ENCODE data around the gene RELCH.

RELCH gene

DNA sequence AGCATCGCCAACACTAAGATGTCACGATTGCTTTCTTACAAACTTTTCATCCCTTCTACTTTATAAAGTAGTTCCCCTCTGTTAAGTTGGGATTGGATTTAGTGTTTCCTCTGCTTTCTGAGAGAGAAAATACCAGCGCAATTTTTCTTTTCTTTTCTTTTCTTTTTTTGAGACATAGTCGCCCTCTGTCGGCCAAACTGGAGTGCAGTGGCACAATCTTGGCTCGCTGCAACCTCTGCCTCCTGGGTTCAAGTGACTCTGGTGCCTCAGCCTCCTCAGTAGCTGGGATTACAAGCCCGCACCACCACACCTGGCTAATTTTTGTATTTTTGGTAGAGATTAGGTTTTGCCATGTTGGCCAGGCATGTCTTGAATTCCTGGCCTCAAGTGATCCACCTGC lies 9.0 kb downstream of the RELCH start:
- DNase-seq (ENCODE audit: low read depth), result no peak

DNA sequence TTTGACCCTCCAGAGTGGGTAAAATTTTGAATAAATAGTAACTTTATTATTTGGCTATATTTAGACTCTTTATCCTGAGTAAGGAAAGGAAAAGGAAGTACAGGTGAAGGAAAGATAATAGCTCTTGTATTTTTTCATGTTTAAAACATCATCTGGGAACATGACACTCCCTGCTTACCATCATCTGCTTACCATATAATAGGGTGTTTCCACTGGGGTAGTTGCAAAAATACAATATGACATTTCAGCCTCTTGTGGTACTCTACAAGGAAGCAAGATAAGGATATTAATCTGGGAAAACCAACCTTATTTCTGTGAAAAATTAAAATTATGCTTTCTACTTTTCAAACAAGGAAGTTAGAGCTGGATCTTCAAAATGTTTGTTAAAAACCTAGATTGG lies 9.9 kb downstream of the RELCH start:
- no peak for DNase-seq (ENCODE audit: low read depth)

DNA sequence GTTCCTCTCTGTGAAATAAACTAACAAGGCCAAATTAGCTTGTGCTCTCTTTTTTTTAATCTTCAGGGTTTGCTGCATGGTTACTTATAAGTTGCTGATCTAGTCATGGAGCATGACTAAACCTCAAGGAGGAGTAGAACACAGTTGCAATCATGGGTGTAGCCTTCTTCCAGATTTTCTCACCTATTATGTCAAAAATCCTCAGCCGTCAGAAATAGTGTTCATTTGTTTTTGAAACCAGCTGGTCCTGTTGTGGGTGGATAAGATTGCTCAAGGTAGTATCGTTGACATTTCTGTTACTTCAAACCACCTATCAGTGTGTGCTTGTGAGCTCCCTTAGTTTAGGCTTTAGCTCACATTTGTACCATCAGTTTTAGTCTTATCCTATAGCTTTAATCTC lies 11.2 kb downstream of the RELCH start:
- no peak for DNase-seq (ENCODE audit: low read depth)

DNA sequence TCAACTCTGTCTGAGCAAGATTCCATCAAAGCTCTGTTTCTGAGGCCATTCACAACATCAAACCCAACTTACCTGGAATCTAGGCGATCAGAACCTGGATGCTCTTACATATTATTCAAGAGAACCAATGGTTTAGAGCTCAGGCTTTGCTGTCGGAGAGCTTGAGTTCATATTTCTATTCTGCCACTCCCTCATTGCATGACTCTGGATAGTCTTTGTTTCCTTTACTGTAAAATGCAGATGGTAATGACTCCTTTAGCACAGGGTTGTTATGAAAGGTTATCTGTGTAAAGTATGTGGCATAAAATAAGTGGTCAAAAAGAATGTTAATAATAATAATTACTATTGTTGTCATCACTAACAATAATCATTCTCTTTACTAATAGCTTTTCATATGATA lies 12.6 kb downstream of the RELCH start:
- no peak for DNase-seq (ENCODE audit: low read depth)

DNA sequence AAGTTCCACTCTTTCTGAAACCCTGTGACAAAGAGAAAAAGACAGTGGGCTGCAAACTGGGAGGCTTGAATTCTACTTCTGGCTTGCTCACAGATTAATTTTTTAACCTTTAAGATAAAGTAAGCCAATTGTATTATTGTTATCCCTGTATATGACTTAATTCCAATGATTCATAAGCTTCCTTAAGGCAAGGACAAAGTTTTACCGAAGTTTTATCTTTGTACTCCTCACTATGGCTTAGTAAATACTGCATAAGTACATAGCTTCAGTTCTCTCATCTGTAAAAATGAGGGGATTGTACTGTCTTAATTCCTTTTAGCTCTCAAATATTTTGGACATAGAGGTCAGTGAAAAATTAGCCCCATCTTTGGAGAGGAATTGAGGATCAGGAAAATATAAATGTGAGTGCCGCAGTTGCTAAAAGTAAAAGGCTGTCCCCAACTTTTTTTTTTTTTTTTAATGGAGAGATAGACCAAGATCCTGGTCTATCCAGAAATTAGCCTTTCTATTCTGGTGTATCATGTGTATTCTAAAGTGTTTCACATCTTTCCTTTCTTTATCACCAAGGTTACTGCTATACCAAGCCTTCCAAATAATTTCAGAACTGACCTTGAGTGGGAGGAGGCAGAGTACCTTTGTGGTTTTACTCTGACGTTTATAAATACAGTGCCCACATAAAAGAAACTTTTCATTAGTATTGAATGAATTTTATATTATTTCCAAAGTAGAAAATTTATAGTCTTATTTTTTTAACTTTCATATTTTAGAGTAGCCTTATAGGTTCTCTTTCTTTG lies 13.3 kb downstream of the RELCH start:
- no peak for DNase-seq (ENCODE audit: low read depth)

DNA sequence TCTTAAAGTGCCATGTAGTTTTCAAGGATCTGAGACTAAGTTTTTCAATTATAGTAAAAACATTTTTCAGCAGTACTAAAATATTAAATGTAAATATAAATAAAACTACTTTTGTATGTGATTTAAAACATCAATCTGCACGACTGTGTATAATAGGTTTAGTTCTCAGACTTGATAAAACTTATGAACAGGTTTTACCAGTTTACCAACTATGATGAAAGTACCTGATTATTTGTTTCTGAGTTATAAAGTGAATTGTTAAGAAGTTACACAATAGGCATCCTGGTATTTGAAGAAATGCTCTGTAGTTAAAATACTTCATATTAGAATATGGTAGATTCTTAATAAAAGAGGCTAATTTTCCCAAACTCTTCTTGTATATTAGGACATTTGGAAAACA lies 14.8 kb downstream of the RELCH start:
- no peak for DNase-seq (ENCODE audit: low read depth)

DNA sequence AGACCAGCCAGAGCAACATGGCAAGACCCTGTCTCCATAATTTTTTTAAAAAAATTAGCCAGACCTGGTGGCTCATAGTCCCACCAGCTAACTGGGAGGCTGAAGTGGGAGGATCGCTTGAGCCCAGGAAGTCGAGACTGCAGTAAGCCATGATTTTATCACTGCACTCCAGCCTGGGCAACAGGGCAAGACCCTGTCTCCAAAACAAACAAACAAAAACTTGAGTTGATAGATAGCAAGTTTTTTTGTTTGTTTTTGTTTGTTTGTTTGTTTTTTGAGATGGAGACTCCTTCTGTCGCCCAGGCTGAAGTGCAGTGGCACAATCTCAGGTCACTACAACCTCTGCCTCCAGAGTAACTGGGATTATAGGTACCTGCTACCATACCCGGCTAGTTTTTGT lies 18.8 kb downstream of the RELCH start:
- DNase-seq (ENCODE audit: low read depth), result no peak

DNA sequence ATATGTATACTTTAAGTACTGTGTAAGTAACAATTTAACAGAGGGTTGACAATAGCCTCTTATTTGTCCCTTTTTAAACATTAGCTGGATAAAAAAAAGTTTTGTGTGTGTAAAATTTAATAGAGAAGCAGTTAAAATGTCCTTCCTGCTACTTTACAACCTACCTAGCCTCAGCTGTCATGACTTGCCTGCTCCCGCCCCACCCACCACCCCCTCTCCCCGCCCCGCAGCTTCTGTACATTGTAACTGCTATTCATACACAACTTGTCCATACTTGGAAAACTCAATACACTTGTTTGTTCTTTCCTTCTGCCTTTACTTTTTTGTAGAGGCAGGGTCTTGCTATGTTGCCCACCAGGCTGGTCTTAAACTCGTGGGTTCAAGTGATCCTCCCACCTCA lies 19.5 kb downstream of the RELCH start:
- DNase-seq (ENCODE audit: low read depth), result no peak

DNA sequence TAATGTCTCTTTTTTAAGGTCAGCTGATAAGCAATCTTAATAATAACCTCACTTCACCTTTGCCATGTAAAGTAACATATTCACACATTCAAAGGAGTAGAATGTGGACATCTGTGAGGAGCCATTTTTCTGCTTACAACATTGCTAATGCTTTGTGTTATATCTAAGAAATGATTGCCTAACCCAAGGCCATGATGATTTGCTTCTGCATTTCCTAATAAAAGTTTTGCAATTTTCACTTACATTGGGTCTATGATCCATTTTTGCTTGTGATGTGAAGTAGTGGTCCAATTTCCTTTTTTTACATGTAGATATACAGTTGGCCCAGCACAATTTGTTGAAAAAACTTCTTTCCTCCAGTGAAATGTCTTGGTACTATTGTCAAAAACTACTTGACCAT lies 22.0 kb downstream of the RELCH start:
- no peak for DNase-seq (ENCODE audit: low read depth)

DNA sequence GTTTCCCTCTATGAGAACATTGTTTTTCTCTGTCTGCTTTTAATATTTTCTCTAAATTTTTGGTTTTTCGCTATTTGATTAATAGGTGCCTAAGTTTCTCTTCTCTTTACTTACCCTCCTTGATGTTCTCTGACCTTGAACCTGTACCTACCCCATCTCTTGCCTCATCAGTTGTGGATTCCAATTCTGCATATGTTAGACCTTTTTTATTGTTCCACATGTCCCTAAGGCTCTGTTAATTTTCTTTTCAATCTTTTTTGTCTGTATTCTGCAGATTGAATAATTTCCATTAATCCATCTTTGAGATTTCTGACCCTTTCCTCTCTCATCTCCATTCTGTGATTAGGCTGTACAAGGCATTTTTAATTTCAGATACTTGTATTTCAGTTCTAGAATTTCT lies 23.1 kb downstream of the RELCH start:
- no peak for DNase-seq (ENCODE audit: low read depth)

DNA sequence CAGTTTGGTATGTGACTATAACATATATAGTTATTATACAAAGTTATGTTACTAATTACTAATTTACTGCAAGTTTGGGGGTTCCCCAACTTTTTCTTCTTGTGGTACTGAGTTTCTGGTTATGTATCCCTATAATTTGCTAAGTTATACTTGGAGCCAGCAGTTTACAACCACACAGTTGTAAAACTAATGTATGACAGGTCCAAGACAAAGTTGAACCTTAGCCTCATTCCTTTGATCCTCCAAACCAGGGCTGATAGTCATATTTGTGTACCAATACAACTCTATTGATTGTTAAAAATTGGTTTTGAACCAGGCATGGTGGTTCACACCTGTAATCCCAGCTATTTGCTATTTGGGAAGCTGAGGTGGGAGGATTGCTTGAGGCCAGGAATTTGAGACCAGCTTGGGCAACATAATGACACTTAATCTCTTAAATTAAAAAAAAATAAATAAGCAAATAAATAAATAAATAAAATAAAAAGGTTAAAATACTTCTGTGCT lies 24.3 kb downstream of the RELCH start:
- DNase-seq (ENCODE audit: low read depth), result no peak

DNA sequence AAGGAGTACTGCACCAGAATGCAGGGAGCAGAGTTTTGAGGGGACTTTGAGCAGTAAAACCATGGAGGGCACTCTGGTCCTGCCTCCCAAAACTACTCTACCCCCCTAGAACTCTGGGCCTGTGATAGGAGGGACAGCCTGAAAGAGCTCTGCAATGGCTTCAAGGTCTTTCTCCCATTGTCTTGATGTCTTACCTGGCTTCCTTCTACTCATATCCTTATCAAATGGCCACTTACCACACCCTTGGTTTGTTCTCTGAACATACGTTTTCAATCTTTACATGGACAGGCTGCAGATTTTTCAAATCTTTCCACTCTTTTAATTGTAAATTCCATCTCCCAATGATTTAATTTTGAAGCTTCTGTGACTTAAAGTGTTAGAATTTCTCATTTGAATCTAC lies 27.7 kb downstream of the RELCH start:
- DNase-seq (ENCODE audit: low read depth), result no peak

DNA sequence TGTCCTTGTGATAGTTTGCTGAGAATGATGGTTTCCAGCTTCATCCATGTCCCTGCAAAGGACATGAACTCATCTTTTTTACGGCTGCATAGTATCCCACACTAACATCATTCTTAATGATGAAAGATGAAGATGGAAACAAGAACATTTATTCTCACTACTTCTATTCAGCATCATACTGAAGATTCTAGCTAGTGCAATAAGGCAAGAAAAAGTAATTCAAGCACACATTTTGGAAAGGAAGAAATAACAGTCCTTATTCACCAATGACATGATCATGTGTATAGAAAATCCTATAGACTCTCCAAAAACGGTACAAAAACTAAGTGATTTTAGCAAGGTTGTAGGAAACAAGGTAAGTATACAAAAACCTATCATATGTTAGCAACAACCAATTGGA lies 37.2 kb downstream of the RELCH start:
- DNase-seq (ENCODE audit: low read depth), result no peak

DNA sequence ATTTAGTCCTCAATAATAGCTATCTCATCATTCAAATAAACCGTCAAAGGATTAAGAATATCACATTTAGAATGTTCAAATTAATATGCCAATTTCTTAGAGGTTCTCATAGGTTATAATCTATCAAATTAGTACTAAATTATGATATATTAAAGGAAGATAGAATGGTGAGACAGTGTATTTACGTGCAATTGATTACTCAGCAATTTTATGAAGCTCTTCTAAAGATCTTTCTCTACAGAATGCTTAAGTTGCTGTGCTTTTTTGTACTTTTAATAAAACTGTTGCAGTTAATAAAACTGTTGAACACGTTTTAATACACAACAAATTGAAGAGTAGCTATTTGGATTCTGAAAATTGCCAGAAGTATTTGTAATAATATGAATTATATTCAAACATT lies 39.0 kb downstream of the RELCH start:
- no peak for DNase-seq (ENCODE audit: low read depth)

DNA sequence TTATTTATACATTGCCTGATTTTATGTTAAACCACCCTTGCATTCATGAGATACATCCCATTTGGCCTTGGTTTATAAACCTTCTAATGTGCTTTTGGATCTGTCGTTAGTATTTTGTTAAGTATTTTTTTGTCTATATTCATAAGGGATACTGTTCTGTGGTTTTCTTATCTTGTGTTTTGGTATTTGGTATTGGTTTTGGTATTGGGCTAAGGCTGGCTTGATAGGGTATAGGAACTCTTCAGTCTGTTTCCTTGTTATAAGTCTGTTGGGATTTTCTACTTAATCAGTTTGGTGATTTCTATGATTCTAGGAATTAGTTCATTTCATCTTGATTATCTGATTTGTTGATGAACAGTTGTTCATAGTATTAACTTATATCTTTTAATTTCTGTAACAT lies 49.2 kb downstream of the RELCH start:
- DNase-seq (ENCODE audit: low read depth), result no peak

DNA sequence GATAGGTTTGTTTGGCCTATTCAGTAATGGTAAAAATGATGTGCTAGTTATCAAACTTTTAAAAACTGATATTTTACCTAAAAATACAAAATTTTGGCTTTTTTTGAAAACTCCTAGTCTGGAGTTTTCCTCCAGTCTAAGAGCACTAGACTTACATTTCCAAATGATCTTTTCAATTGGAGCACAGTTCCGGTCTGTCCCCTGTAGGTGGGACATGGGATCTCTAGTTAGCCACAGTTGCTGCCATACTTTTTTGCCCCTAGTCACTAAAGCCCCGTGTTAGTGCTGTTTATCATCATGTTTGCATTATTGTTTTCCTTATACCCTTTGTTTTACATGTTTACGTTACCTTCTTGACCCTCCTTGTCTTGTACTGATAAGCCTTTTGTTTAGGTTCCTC lies 52.4 kb downstream of the RELCH start:
- DNase-seq (ENCODE audit: low read depth), result no peak

DNA sequence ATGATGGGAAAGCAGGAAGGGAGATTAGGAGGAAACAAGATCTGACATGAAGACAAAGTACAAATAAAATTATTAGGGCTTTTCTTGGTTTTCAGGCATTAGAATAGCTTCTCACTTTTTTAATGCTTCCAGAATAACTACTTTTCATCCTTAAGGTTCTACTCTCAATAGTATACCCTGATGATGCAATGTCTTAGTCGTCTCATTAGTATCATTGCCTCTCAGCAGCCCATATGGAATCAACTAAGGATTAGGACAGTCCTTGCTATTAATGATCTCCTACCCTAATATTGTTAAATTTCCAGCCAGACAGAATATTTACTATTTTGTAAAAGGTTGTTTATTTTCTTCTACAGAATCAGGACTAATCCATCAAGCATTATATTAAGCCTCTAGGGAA lies 55.9 kb downstream of the RELCH start:
- no peak for DNase-seq (ENCODE audit: low read depth)

DNA sequence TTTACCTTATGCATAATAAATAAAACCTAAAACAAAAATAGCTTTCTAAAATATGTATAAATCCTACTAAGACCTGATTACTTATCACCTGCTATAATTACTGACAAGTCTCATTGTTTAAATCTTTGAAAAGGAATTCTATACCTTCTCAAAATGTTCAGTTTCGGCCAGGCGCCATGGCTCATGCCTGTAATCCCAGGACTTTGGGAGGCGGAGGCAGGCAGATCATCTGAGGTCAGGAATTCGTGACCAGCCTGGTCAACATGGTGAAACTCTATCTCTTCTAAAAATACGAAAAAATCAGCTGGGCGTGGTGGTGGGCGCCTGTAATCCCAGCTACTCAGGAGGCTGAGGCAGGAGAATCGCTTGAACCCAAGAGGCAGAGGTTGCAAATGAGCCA lies 58.1 kb downstream of the RELCH start:
- DNase-seq (ENCODE audit: low read depth), result no peak

DNA sequence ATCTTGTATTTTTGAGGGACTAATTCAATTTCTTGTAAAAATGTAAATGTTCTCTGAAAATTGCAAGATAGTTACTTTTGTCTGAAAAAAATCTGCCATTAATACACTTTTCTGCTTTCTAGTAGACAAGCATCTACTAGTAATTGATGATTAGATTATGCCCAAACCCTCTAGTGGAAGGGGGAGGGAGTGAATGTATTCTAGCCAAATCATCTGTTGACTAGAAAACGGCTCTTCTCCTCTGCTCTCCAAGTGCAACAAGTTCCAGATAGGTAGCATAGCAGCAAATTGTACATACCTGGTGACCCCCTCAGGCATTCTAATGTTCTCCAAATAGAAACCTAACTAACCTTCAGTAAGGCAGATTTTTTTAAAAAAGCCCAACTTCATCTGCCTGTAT lies 58.6 kb downstream of the RELCH start:
- no peak for DNase-seq (ENCODE audit: low read depth)

DNA sequence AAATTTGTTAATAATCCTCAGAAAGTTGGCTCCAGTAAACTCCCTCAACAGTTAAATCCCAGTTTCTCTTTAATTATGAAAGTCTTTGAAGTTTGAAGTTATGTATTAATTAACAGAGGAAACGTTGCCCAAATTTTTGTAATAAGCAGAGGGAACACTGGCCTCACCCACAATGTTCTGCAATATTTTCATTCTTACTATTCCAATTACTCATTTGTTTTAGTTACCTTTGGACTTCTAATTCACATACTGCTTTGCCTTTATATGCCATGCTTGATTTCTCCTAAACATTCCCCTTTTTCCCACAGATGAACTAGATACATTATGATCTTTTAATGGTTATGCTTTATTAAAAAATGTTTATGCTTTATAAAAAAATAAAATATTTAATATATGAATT lies 61.3 kb downstream of the RELCH start:
- DNase-seq (ENCODE audit: low read depth), result no peak

DNA sequence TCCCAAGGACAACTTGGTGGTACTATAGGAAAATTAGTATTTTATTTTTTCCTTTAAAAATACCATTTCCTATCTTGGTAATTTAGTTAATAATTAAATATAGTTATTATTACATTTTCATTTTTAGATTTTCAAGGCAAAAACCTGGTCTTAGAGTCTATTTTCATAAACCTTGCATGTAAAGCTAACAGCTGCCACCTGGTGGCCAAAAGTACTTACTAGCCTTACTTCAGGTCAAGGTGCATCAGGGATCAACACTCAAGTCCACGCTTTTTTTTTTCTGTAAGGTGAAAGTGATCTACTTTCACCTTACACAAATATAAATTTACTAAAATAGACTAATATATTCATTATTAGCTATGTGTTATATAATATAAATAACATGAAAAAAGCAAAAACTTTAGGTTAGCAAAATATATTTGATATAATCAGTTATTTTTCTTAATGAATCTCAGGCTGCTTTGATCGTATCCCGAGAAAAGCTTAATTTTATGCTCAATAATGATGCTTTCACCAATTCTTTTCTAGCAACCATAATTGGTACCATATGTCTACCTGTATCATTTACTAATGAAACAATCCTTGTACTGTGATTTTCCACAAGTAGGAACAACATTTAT lies 62.5 kb downstream of the RELCH start:
- DNase-seq (ENCODE audit: low read depth), result peak; percentile 41

DNA sequence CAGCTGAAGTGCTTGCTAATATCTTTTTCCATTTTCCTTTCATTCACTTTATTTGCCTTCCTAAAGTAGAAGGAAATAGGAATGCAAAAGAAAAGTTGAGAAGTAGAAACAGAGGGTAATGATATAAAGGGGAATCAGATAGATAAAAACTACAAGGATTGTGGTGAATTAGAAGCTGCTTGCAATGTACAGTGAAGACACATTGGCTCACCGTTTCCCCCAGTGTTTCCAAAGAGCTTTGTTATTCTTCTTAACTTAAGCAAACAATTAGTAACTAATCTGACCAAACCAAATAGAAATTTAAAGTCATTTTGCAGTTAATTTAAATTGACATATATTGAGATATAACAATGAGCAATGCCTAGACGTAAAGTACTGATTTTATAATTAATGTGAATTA lies 63.4 kb downstream of the RELCH start:
- no peak for DNase-seq (ENCODE audit: low read depth)

DNA sequence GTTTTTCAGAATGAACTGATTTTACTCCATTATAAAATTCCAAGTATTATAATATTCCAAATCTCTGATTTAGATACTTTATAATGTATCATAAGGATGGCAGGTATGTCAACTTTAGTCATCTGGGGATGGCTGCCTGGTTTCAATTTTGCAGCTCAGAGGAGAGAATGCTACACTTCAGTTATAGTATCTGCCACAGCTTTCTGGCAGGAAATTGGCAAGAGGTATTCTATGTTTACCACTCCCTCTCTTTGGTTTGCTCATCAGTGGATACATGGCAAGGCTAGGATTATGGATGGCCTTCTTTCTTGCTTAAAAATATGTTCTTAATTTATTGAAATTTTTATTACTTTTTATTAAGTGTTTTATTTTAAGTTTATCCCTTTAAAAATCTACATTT lies 71.0 kb downstream of the RELCH start:
- DNase-seq (ENCODE audit: low read depth), result no peak

DNA sequence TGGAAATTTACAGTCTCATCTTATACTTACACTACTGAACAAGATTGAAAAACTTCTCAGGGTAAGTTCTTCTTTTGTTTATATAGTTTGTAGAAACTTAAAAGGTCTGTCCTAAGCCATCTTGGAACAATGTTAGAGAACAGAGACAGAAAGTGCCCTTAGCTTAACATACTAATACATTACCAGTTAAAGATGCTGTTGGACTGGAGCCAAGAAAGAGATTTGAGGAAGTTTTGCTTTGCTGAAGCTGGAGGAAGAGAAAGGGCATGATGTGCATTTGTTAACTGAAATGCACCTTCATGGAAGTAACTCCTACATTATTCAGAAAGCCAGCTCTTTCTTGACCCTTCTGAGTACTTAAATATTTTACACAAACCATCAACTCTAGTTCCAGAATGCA lies 71.6 kb downstream of the RELCH start:
- DNase-seq (ENCODE audit: low read depth), result no peak
